Mesendoderm (in vitro differentiated cells): ENCODE results near the gene GRM8.
A peak's percentile ranks its signal among the peaks of the same experiment; 100 is the strongest.

Source experiments
- DNase-seq: peaks from one replicate; pipeline ENCODE4 v3.0.0; 2013
- H2AK5ac ChIP-seq: 2 replicates; pipeline ENCODE4 v1.6.1; 2013; ENCODE audit warnings: low read length, inconsistent platforms
- H2BK120ac ChIP-seq: 2 replicates; pipeline ENCODE4 v1.6.1; 2013; ENCODE audit warnings: low read depth, mild to moderate bottlenecking, low read length, moderate library complexity, mixed read lengths
- H2BK15ac ChIP-seq: replicated peaks from 2 replicates; pipeline ENCODE4 v1.6.1; 2013; ENCODE audit warnings: low read depth, mild to moderate bottlenecking, moderate library complexity
- H2BK5ac ChIP-seq: 2 replicates; pipeline ENCODE4 v1.6.1; 2013; ENCODE audit warnings: low read length, inconsistent platforms
- H3K18ac ChIP-seq: 2 replicates; pipeline ENCODE4 v1.6.1; 2013; ENCODE audit warnings: mild to moderate bottlenecking, low read length, mixed read lengths
- H3K23ac ChIP-seq: one replicate; pipeline ENCODE4 v1.6.1; 2013; ENCODE audit warnings: low read length
- H3K27ac ChIP-seq: 2 replicates; pipeline ENCODE4 v1.5.1; 2013; ENCODE audit warnings: low read depth, mild to moderate bottlenecking, inconsistent platforms, low read length, moderate library complexity
- H3K27me3 ChIP-seq: 2 replicates; pipeline ENCODE4 v1.6.1; 2013; ENCODE audit warnings: low read length, control low read depth, mild to moderate bottlenecking, inconsistent platforms; ENCODE audit not compliant: insufficient read depth, poor library complexity
- H3K36me3 ChIP-seq: 2 replicates; pipeline ENCODE4 v1.6.1; 2013; ENCODE audit warnings: low read length, inconsistent platforms; ENCODE audit not compliant: control insufficient read depth, insufficient read depth
- H3K4ac ChIP-seq: one replicate; pipeline ENCODE4 v1.6.1; 2013; ENCODE audit warnings: low read depth, mild to moderate bottlenecking, low read length, moderate library complexity
- H3K4me1 ChIP-seq: 2 replicates; pipeline ENCODE4 v1.6.1; 2013; ENCODE audit warnings: low read depth, low read length, inconsistent platforms; ENCODE audit not compliant: control insufficient read depth
- H3K4me2 ChIP-seq: 2 replicates; pipeline ENCODE4 v1.6.1; 2013; ENCODE audit warnings: low read length
- H3K4me3 ChIP-seq: 2 replicates; pipeline ENCODE4 v1.5.1; 2013; ENCODE audit warnings: mild to moderate bottlenecking, low read length
- H3K56ac ChIP-seq: one replicate; pipeline ENCODE4 v1.6.1; 2013; ENCODE audit warnings: low read length
- H3K79me1 ChIP-seq: 2 replicates; pipeline ENCODE4 v1.6.1; 2013; ENCODE audit warnings: low read length, inconsistent platforms
- H3K79me2 ChIP-seq: 2 replicates; pipeline ENCODE4 v1.6.1; 2013; ENCODE audit warnings: mild to moderate bottlenecking, low read length; ENCODE audit not compliant: control insufficient read depth, insufficient read depth
- H3K9ac ChIP-seq: 2 replicates; pipeline ENCODE4 v1.6.1; 2013; ENCODE audit warnings: low read length, inconsistent platforms
- H4K5ac ChIP-seq: one replicate; pipeline ENCODE4 v1.6.1; 2013; ENCODE audit warnings: low read length
- H4K8ac ChIP-seq: one replicate; pipeline ENCODE4 v1.6.1; 2013; ENCODE audit warnings: low read depth, mild to moderate bottlenecking, control low read depth, low read length, moderate library complexity
- WGBS: extraction: QIAGEN DNeasy Blood & Tissue Kit; methylation state at CpG from one replicate; pipeline ENCODE4 v1.1.7; 2013; ENCODE audit warnings: low lambda C conversion rate, missing lambda C conversion rate; ENCODE audit not compliant: insufficient coverage; ENCODE audit errors: extremely low coverage; 5-methylcytosine and 5-hydroxymethylcytosine counted together

GRM8 gene

DNA sequence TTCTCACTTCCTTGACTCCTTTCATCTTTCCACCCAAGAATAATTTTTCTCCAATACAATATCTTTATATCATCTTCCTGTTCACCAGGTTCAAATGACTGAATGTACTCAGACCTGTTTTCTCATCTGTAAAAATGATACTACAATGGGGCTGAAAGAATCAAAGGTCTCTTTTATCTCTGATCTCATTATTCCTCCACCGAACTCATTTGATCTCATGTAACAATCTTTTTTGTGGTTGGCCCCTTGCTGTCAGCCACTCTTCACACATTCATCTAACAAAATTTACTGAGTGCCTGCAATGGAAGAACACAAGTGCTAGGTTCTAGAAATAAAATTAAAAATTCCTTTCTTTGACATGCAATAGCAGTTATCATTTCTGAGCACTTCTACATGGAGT is 65.0 kb downstream of the GRM8 start:
- H3K4me2 ChIP-seq: no peak overlapping the region
- H3K4me1 ChIP-seq: no peaks in the 10 kb centered on the region
- no peak overlapping the region for H2AK5ac ChIP-seq
- no peaks in the 10 kb centered on the region for H3K27me3 ChIP-seq
- H3K23ac ChIP-seq: no peak overlapping the region
- H3K4me3 ChIP-seq: no peak overlapping the region
- H4K5ac ChIP-seq: no peak overlapping the region
- no peak overlapping the region for H2BK120ac ChIP-seq
- no peak overlapping the region for H3K27ac ChIP-seq
- no peaks in the 10 kb centered on the region for H3K79me2 ChIP-seq
- WGBS: no CpG with 5 or more reads among the region's 1 CpG
- no peaks in the 10 kb centered on the region for H3K36me3 ChIP-seq
- no peak overlapping the region for H3K56ac ChIP-seq
- H3K4ac ChIP-seq: no peak overlapping the region
- H3K9ac ChIP-seq: no peak overlapping the region
- DNase-seq: no peak
- no peak overlapping the region for H2BK5ac ChIP-seq
- no peak overlapping the region for H3K18ac ChIP-seq
- no peak overlapping the region for H2BK15ac ChIP-seq
- no peaks in the 10 kb centered on the region for H3K79me1 ChIP-seq
- H4K8ac ChIP-seq: no peak overlapping the region

- H2BK5ac ChIP-seq: no peak overlapping the region
- H3K18ac ChIP-seq: no peak overlapping the region
- H2BK120ac ChIP-seq: no peak overlapping the region
- H3K9ac ChIP-seq: no peak overlapping the region
- WGBS: no CpG with 5 or more reads among the region's 1 CpG
- no peaks in the 10 kb centered on the region for H3K27me3 ChIP-seq
- no peaks in the 10 kb centered on the region for H3K79me1 ChIP-seq
- no peak overlapping the region for H4K8ac ChIP-seq
- no peak overlapping the region for H2BK15ac ChIP-seq
- H3K79me2 ChIP-seq: no peaks in the 10 kb centered on the region
- H2AK5ac ChIP-seq: no peak overlapping the region
- H3K4me1 ChIP-seq: no peaks in the 10 kb centered on the region
- no peak overlapping the region for H4K5ac ChIP-seq
- H3K27ac ChIP-seq: no peak overlapping the region
- H3K4ac ChIP-seq: no peak overlapping the region
- no peak overlapping the region for H3K23ac ChIP-seq
- no peak overlapping the region for H3K4me3 ChIP-seq
- no peak overlapping the region for H3K56ac ChIP-seq
- H3K4me2 ChIP-seq: no peak overlapping the region
- no peaks in the 10 kb centered on the region for H3K36me3 ChIP-seq
- DNase-seq: no peak
Observed at GRCh38 chr7:127186686-127187085, 66.1 kb downstream of the GRM8 start.

GRCh38 chr7:127177156-127177555 is 75.6 kb downstream of the GRM8 start:
- Histone ChIP-seq H3K4ac (no peak overlapping the region), H3K4me2 (no peak overlapping the region), H3K18ac (no peak overlapping the region), H2AK5ac (no peak overlapping the region), H3K9ac (no peak overlapping the region), H2BK5ac (no peak overlapping the region), H4K5ac (no peak overlapping the region), H3K79me1 (no peaks in the 10 kb centered on the region), H3K4me1 (no peaks in the 10 kb centered on the region), H3K4me3 (no peak overlapping the region), H3K79me2 (no peaks in the 10 kb centered on the region), H3K56ac (no peak overlapping the region), H2BK120ac (no peak overlapping the region), H4K8ac (no peak overlapping the region), H2BK15ac (no peak overlapping the region), H3K36me3 (no peaks in the 10 kb centered on the region), H3K27me3 (no peaks in the 10 kb centered on the region), H3K23ac (no peak overlapping the region), H3K27ac (no peak overlapping the region)
- no peak for DNase-seq

GRCh38 chr7:127162366-127162765 is 90.4 kb downstream of the GRM8 start:
- Histone ChIP-seq H3K27me3 (no peaks in the 10 kb centered on the region), H3K4me3 (no peak overlapping the region), H2BK15ac (no peak overlapping the region), H2BK120ac (no peak overlapping the region), H3K4me1 (no peaks in the 10 kb centered on the region), H4K5ac (no peak overlapping the region), H3K4ac (no peak overlapping the region), H3K4me2 (no peak overlapping the region), H3K79me1 (no peaks in the 10 kb centered on the region), H3K23ac (no peak overlapping the region), H3K9ac (no peak overlapping the region), H4K8ac (no peak overlapping the region), H3K79me2 (no peaks in the 10 kb centered on the region), H3K18ac (no peak overlapping the region), H3K56ac (no peak overlapping the region), H3K36me3 (no peaks in the 10 kb centered on the region), H2AK5ac (no peak overlapping the region), H3K27ac (no peak overlapping the region), H2BK5ac (no peak overlapping the region)
- no peak for DNase-seq
- no CpG with 5 or more reads among the region's 2 CpGs for WGBS

- no peaks in the 10 kb centered on the region for H3K79me2 ChIP-seq
- no peak overlapping the region for H4K8ac ChIP-seq
- no peak overlapping the region for H3K4me3 ChIP-seq
- H3K36me3 ChIP-seq: no peaks in the 10 kb centered on the region
- H3K79me1 ChIP-seq: no peaks in the 10 kb centered on the region
- no peak overlapping the region for H4K5ac ChIP-seq
- no peak overlapping the region for H3K56ac ChIP-seq
- H3K18ac ChIP-seq: no peak overlapping the region
- H3K27me3 ChIP-seq: no peaks in the 10 kb centered on the region
- H3K27ac ChIP-seq: no peak overlapping the region
- H2BK15ac ChIP-seq: no peak overlapping the region
- H2AK5ac ChIP-seq: no peak overlapping the region
- WGBS: no CpG with 5 or more reads among the region's 3 CpGs
- H2BK5ac ChIP-seq: no peak overlapping the region
- H3K23ac ChIP-seq: no peak overlapping the region
- peak; percentile 61 for DNase-seq
- no peak overlapping the region for H3K9ac ChIP-seq
- no peak overlapping the region for H3K4me2 ChIP-seq
- H3K4me1 ChIP-seq: no peaks in the 10 kb centered on the region
- H3K4ac ChIP-seq: no peak overlapping the region
- H2BK120ac ChIP-seq: no peak overlapping the region
Observed at GRCh38 chr7:127158659-127159058, 94.1 kb downstream of the GRM8 start.

GRCh38 chr7:127154958-127155357 is 97.8 kb downstream of the GRM8 start:
- Histone ChIP-seq H2BK5ac (no peak overlapping the region), H3K4me2 (no peak overlapping the region), H3K4me1 (no peaks in the 10 kb centered on the region), H3K36me3 (no peaks in the 10 kb centered on the region), H3K4me3 (no peak overlapping the region), H2BK15ac (no peak overlapping the region), H4K8ac (no peak overlapping the region), H3K27ac (no peak overlapping the region), H2AK5ac (no peak overlapping the region), H3K27me3 (no peaks in the 10 kb centered on the region), H3K23ac (no peak overlapping the region), H3K18ac (no peak overlapping the region), H2BK120ac (no peak overlapping the region), H3K9ac (no peak overlapping the region), H3K4ac (no peak overlapping the region), H3K79me2 (no peaks in the 10 kb centered on the region), H3K56ac (no peak overlapping the region), H3K79me1 (no peaks in the 10 kb centered on the region), H4K5ac (no peak overlapping the region)
- no CpG with 5 or more reads among the region's 4 CpGs for WGBS
- no peak for DNase-seq
